ENCODE data around the gene VEPH1. TPM values are rescaled to one million over a fixed set of nuclear protein-coding genes. Genes with fewer than 3 reads are reported as not detected.

The VEPH1 gene
- total RNA-seq, 4 donors from 2014 or later = 0.48 to 11.7 (median 3.2) TPM

GRCh38 chr3:157374933-157375332 is 128.3 kb downstream of the VEPH1 start:
- no peak for TF ChIP-seq CTCF (IDR thresholded peaks at IDR 0.05)
- no peak for ATAC-seq (ENCODE audit: low FRiP score)
- no peak for DNase-seq (ENCODE audit: low spot score)

GRCh38 chr3:157373783-157374182 is 129.4 kb downstream of the VEPH1 start:
- ATAC-seq (ENCODE audit: low FRiP score) = no peak
- DNase-seq (ENCODE audit: low spot score) = no peak
- no peak for TF ChIP-seq CTCF (IDR thresholded peaks at IDR 0.05)

- TF ChIP-seq CTCF (IDR thresholded peaks at IDR 0.05) = no peak
- DNase-seq (ENCODE audit: low spot score) = no peak
- ATAC-seq (ENCODE audit: low FRiP score) = no peak
Observed at GRCh38 chr3:157370867-157371266, 132.3 kb downstream of the VEPH1 start.

GRCh38 chr3:157369727-157370421 is 133.3 kb downstream of the VEPH1 start:
- ATAC-seq (ENCODE audit: low FRiP score) (no peak), DNase-seq (ENCODE audit: low spot score) (no peak)
- no peak for TF ChIP-seq CTCF (IDR thresholded peaks at IDR 0.05)

GRCh38 chr3:157368171-157368570 is 135.0 kb downstream of the VEPH1 start:
- ATAC-seq (ENCODE audit: low FRiP score) = no peak
- DNase-seq (ENCODE audit: low spot score) = no peak
- TF ChIP-seq CTCF (IDR thresholded peaks at IDR 0.05) = no peak

GRCh38 chr3:157363393-157363792 is 139.8 kb downstream of the VEPH1 start:
- no peak for ATAC-seq (ENCODE audit: low FRiP score)
- no peak for TF ChIP-seq CTCF (IDR thresholded peaks at IDR 0.05)
- DNase-seq (ENCODE audit: low spot score) = no peak

GRCh38 chr3:157362348-157362747 is 140.9 kb downstream of the VEPH1 start:
- ATAC-seq (ENCODE audit: low FRiP score) (no peak), DNase-seq (ENCODE audit: low spot score) (no peak)
- TF ChIP-seq CTCF (IDR thresholded peaks at IDR 0.05) = no peak

Data from omental fat pad (tissue), 4 donors.